Liver (tissue), 9 donors: Measurements from ENCODE around the gene PLAC1. TPM values are rescaled to one million over a fixed set of nuclear protein-coding genes. Genes with fewer than 3 reads are reported as not detected.

ENCODE experiments used
- DNase-seq: peaks from one replicate; pipeline ENCODE4 v3.0.0-alpha.2; 2017; ENCODE audit warnings: low spot score
- H3K27ac ChIP-seq, 2 donors: one replicate each; pipeline ENCODE4 v1.7.0; 2013; ENCODE audit warnings: inconsistent platforms in 2 of 2, low read length in 2 of 2, control low read depth in 1 of 2, low read depth in 1 of 2, mild to moderate bottlenecking in 1 of 2
- H3K27me3 ChIP-seq, 4 donors: one replicate each; pipeline versions ENCODE4 v1.6.1 to v1.7.0; 2013; ENCODE audit warnings: low read length in 3 of 4, inconsistent platforms in 1 of 4, mild to moderate bottlenecking in 1 of 4, moderate library complexity in 1 of 4; ENCODE audit not compliant: control insufficient read depth in 4 of 4, insufficient read depth in 4 of 4
- H3K36me3 ChIP-seq, 4 donors: one replicate each; pipeline versions ENCODE4 v1.6.1 to v1.7.0; 2013; ENCODE audit warnings: low read length in 3 of 4, mild to moderate bottlenecking in 3 of 4, low read depth in 1 of 4, moderate library complexity in 1 of 4; ENCODE audit not compliant: control insufficient read depth in 4 of 4, insufficient read depth in 3 of 4
- H3K4me1 ChIP-seq, 4 donors: one replicate each; pipeline versions ENCODE4 v1.6.1 to v1.7.0; 2013; ENCODE audit warnings: low read length in 3 of 4, mild to moderate bottlenecking in 3 of 4, moderate library complexity in 1 of 4; ENCODE audit not compliant: control insufficient read depth in 4 of 4, insufficient read depth in 4 of 4
- H3K4me3 ChIP-seq, 3 donors: one replicate each; pipeline versions ENCODE4 v1.6.1 to v1.7.0; 2013; ENCODE audit warnings: low read length in 3 of 3, control low read depth in 1 of 3, low read depth in 1 of 3, mild to moderate bottlenecking in 1 of 3
- H3K9ac ChIP-seq, 2 donors: one replicate each; pipeline ENCODE4 v1.7.0; 2013; ENCODE audit warnings: low read length in 2 of 2, mild to moderate bottlenecking in 2 of 2, moderate library complexity in 2 of 2, control low read depth in 1 of 2, low read depth in 1 of 2
- H3K9me3 ChIP-seq, 4 donors: one replicate each; pipeline versions ENCODE4 v1.6.1 to v1.7.0; 2013; ENCODE audit warnings: low read length in 3 of 4; ENCODE audit not compliant: control insufficient read depth in 4 of 4
- ATF3 ChIP-seq: IDR thresholded peaks from 2 replicates; pipeline ENCODE4 v1.6.1; 2016; ENCODE audit warnings: antibody characterized with exemption
- CTCF ChIP-seq: fragments of 150-350 bp; IDR thresholded peaks from 2 replicates; pipeline ENCODE4 v1.5.1; 2017; ENCODE audit warnings: improper control_type of control experiment, low read depth, low read length; ENCODE audit not compliant: missing input control
- EGR1 ChIP-seq, 2 donors: IDR thresholded peaks; 2 replicates each; pipeline ENCODE4 v1.6.1; 2016 to 2018; ENCODE audit warnings: antibody characterized with exemption in 2 of 2, low read depth in 2 of 2
- FOXA1 ChIP-seq: IDR thresholded peaks from 2 replicates; pipeline ENCODE4 v1.6.1; 2016; ENCODE audit warnings: antibody characterized with exemption
- FOXA2 ChIP-seq: IDR thresholded peaks from 2 replicates; pipeline ENCODE4 v1.6.1; 2016; ENCODE audit warnings: antibody characterized with exemption
- GABPA ChIP-seq, 2 donors: IDR thresholded peaks in 1 of 2; conservative IDR thresholded peaks in 1 of 2; 2 replicates each; pipeline ENCODE4 v1.6.1; 2016; ENCODE audit warnings: antibody characterized with exemption in 2 of 2, mild to moderate bottlenecking in 1 of 2, moderate library complexity in 1 of 2
- HNF4A ChIP-seq, 2 donors: conservative IDR thresholded peaks; 2 replicates each; pipeline ENCODE4 v1.6.1; 2016; ENCODE audit warnings: antibody characterized with exemption in 2 of 2, mild to moderate bottlenecking in 2 of 2
- HNF4G ChIP-seq: IDR thresholded peaks from 2 replicates; pipeline ENCODE4 v1.6.1; 2016; ENCODE audit warnings: antibody characterized with exemption
- JUND ChIP-seq, 2 donors: IDR thresholded peaks; 2 replicates each; pipeline ENCODE4 v1.6.1; 2016; ENCODE audit warnings: antibody characterized with exemption in 2 of 2
- MAX ChIP-seq: IDR thresholded peaks from 2 replicates; pipeline ENCODE4 v1.6.1; 2016; ENCODE audit warnings: antibody characterized with exemption
- NR2F2 ChIP-seq: IDR thresholded peaks from 2 replicates; pipeline ENCODE4 v1.6.1; 2016; ENCODE audit warnings: antibody characterized with exemption
- RAD21 ChIP-seq, 2 donors: IDR thresholded peaks; 2 replicates each; pipeline ENCODE4 v1.6.1; 2016; ENCODE audit warnings: antibody characterized with exemption in 2 of 2, mild to moderate bottlenecking in 2 of 2
- REST ChIP-seq: IDR thresholded peaks from 2 replicates; pipeline ENCODE4 v1.6.1; 2016; ENCODE audit warnings: antibody characterized with exemption, mild to moderate bottlenecking
- RXRA ChIP-seq, 2 donors: IDR thresholded peaks; 2 replicates each; pipeline ENCODE4 v1.6.1; 2017 to 2018; ENCODE audit warnings: antibody characterized with exemption in 2 of 2, mild to moderate bottlenecking in 1 of 2
- SP1 ChIP-seq: IDR thresholded peaks from 2 replicates; pipeline ENCODE4 v1.6.1; 2018; ENCODE audit warnings: antibody characterized with exemption, mild to moderate bottlenecking
- TAF1 ChIP-seq: conservative IDR thresholded peaks from 2 replicates; pipeline ENCODE4 v1.6.1; 2016; ENCODE audit warnings: antibody characterized with exemption, mild to moderate bottlenecking
- YY1 ChIP-seq: IDR thresholded peaks from 2 replicates; pipeline ENCODE4 v1.6.1; 2016; ENCODE audit warnings: antibody characterized with exemption, mild to moderate bottlenecking
- ZBTB33 ChIP-seq: IDR thresholded peaks from 2 replicates; pipeline ENCODE4 v1.6.1; 2016; ENCODE audit warnings: antibody characterized with exemption
- WGBS: extraction: QIAGEN DNeasy Blood & Tissue Kit; methylation state at CpG from one replicate; pipeline ENCODE4 v1.1.7; 2013; 5-methylcytosine and 5-hydroxymethylcytosine counted together
- polyA plus RNA-seq, 2 donors: library from polyadenylated mRNA; stranded (reverse) in 1 of 2; unstranded in 1 of 2; fragments of 200-250 nt in 1 of 2; fragments of >200 nt in 1 of 2; fragmentation: Nextera tagmentation in 1 of 2; extraction: Ambion mirVana in 1 of 2; gene quantifications; one replicate each; pipeline versions ENCODE4 v1.2.1 to v1.2.3, GENCODE V29; 2013 to 2015
- total RNA-seq, 2 donors: library from RNA; depleted of rRNA; stranded (reverse); fragments of >200 nt; gene quantifications; one replicate each; pipeline ENCODE4 v1.2.3, GENCODE V29; 2014
- donor health status: healthy.
- donor health status: healthy.
- donor health status: healthy.
- donor health status: healthy.
- donor health status: healthy.

Gene PLAC1
- total and polyA plus RNA-seq, 4 donors, result not detected

- TF ChIP-seq GABPA (IDR thresholded peaks at IDR 0.05 in 1 of 2, conservative IDR thresholded peaks at IDR 0.05 in 1 of 2), result no peak
- TF ChIP-seq YY1, result no peak
- TF ChIP-seq ATF3, result no peak
Observed at GRCh38 chrX:134528960-134529359, 129.3 kb downstream of the PLAC1 start (continued).

GRCh38 chrX:134526399-134526798, 131.9 kb downstream of the PLAC1 start:
- no peak overlapping the region for H3K27ac ChIP-seq

More at GRCh38 chrX:134526399-134526798, 131.9 kb downstream of the PLAC1 start:
- Histone ChIP-seq H3K9ac (no peak overlapping the region), H3K4me1 (no peaks in the 10 kb centered on the region), H3K36me3 (no peaks in the 10 kb centered on the region), H3K27me3 (no peaks in the 10 kb centered on the region), H3K4me3 (no peak overlapping the region), H3K9me3 (no peaks in the 10 kb centered on the region)
- TF ChIP-seq JUND (IDR thresholded peaks at IDR 0.05), result no peak
- no peak for TF ChIP-seq FOXA2
- no peak for TF ChIP-seq RAD21 (IDR thresholded peaks at IDR 0.05)
- TF ChIP-seq GABPA (IDR thresholded peaks at IDR 0.05 in 1 of 2, conservative IDR thresholded peaks at IDR 0.05 in 1 of 2), result no peak
- TF ChIP-seq MAX, result no peak
- no peak for TF ChIP-seq FOXA1
- TF ChIP-seq HNF4G, result no peak
- TF ChIP-seq ZBTB33, result no peak
- TF ChIP-seq SP1, result no peak
- no peak for TF ChIP-seq ATF3
- no peak for TF ChIP-seq NR2F2
- TF ChIP-seq YY1, result no peak
- no peak for TF ChIP-seq RXRA (IDR thresholded peaks at IDR 0.05)
- TF ChIP-seq CTCF, result no peak
- TF ChIP-seq REST, result no peak
- TF ChIP-seq HNF4A (conservative IDR thresholded peaks at IDR 0.05), result no peak
- TF ChIP-seq TAF1, result no peak
- TF ChIP-seq EGR1 (IDR thresholded peaks at IDR 0.05; ENCODE audit: low read depth in 2 of 2), result no peak
- DNase-seq, result no peak
- WGBS, result 96% methylated on average over 5 of the region's 5 CpGs
